Gastroesophageal sphincter (tissue), 3 donors: ENCODE measurements around the gene CHCHD6.

Experiments
- CTCF ChIP-seq, 4 experiments: fragments of 200-600 bp in 2 of 4; fragments of 450-650 bp in 2 of 4; sonication (generic) in 1 of 4; IDR thresholded peaks; one replicate each; pipeline ENCODE4 v1.5.1; 2017 to 2019; ENCODE audit warnings: antibody characterized with exemption in 4 of 4, mild to moderate bottlenecking in 2 of 4, moderate library complexity in 2 of 4
- EP300 ChIP-seq: sonication (generic); formaldehyde crosslinking; IDR thresholded peaks from one replicate; pipeline ENCODE4 v1.6.1; 2017; ENCODE audit warnings: antibody characterized with exemption, mild to moderate bottlenecking
- POLR2A ChIP-seq, 2 donors: fragments of 450-650 bp; IDR thresholded peaks; one replicate each; pipeline ENCODE4 v1.6.1; 2017; ENCODE audit warnings: antibody characterized with exemption in 2 of 2, mild to moderate bottlenecking in 2 of 2, moderate library complexity in 1 of 2

GRCh38 chr3:126696701-126697267, 7.3 kb upstream of the CHCHD6 start:
- no peak for TF ChIP-seq CTCF (IDR thresholded peaks at IDR 0.05)
- no peak for TF ChIP-seq POLR2A (IDR thresholded peaks at IDR 0.05)
- no peak for TF ChIP-seq EP300
